ENCODE data around the gene AFG3L2.
A peak's percentile ranks its signal among the peaks of the same experiment; 100 is the strongest.

Gene AFG3L2

DNA sequence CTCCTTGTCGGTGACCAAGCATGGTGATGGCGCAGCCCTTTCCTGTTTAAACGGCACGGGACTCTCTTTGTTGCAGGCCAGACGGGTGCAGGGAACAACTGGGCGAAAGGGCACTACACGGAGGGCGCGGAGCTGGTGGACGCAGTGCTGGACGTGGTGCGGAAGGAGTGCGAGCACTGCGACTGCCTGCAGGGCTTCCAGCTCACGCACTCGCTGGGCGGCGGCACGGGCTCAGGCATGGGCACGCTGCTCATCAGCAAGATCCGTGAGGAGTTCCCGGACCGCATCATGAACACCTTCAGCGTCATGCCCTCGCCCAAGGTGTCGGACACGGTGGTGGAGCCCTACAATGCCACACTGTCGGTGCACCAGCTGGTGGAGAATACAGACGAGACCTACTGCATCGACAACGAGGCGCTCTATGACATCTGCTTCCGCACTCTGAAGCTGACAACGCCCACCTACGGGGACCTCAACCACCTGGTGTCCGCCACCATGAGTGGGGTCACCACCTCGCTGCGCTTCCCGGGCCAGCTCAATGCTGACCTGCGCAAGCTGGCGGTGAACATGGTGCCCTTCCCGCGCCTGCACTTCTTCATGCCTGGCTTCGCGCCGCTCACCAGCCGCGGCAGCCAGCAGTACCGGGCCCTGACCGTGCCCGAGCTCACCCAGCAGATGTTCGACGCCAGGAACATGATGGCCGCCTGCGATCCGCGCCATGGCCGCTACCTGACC lies 51.9 kb downstream of the AFG3L2 start:
- DNase-seq (ENCODE audit: low spot score): no peak

DNA sequence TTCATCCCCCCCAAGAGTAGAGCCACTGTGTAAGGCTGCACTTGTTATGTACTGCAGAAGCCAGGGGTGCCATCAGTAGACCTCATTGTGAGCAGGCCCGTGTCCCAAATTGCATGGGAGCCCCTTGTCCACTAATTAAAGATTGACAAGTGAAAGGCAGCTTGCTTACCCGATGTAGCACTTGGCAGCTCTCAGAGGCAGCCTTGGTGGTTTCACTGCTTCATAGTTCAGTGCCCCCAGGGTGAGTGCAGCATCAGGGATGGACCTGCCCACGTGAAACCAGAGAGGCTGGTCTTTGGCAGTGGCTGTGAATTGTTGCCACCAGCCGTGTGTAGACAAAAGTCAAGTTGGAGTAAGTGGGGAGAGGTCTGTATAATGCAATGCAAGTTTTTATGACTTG lies 55.7 kb downstream of the AFG3L2 start:
- DNase-seq (ENCODE audit: low spot score): no peak

DNA sequence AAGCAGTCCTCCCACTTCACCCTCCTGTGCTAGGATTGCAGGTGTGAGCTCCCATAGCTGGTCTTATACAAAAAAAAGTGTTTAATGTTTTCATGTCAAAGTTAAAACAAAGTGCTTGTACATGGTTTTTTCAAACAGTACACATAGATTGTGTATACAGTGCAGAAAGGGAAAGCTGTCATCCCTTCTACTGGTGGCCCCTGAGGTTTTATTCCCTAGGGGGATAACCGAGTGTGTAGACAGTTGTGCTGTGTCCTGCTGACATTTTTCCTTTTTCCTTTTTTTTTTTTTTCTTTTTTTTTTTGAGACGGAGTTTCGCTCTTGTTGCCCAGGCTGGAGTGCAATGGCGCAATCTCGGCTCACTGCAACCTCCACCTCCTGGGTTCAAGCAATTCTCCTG lies 58.2 kb downstream of the AFG3L2 start:
- DNase-seq (ENCODE audit: low spot score): no peak

DNA sequence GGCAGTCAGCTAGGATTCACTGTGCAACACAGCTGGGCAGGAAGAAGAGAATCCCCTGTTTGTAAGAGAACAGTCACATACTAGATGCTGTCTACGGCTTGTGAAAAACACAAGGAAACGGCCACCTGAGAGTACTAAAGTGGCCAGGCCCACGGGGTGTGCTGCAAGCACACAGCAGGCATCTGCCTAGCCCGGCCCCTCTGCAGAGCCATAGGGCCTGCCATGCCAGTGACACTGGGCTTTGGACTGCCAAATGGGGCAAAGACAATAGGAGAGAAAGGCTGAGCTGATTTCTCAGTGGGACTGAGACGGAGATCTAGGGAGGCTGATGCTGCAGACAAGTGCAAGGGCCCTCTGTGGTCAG lies 58.7 kb downstream of the AFG3L2 start:
- DNase-seq (ENCODE audit: low spot score): no peak

DNA sequence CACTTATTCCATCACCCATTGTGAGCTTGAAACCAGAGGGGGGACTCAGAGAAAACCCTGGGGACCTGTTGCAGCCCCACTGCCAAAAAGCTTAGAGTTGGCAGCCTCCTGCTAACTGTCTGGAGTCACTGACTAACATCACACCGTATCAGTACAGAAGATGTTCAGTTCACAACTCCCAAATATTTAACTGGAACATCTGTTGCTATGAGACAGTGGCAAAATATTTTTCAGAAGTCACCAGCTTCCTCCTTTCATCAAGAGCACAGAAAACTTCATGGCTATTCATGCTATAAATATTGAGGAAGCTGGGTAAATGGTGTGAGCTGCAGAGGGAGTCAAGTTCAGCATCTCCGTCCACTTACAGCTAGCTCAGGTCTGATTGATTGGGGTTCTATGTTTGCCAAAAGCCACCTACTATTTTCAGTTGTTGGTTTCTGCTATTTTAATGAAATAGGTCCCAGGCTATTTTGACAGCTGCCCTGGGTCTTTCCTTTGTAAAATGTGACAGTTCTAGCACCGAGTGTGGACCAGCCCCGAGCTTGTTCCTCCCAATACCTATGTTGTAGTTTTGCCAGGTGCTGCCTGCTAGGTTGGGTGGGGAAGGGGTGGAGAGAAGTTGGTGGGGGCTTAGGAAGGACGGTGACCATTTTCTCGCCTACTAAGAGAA lies 59.2 kb downstream of the AFG3L2 start:
- DNase-seq (ENCODE audit: low spot score): no peak

DNA sequence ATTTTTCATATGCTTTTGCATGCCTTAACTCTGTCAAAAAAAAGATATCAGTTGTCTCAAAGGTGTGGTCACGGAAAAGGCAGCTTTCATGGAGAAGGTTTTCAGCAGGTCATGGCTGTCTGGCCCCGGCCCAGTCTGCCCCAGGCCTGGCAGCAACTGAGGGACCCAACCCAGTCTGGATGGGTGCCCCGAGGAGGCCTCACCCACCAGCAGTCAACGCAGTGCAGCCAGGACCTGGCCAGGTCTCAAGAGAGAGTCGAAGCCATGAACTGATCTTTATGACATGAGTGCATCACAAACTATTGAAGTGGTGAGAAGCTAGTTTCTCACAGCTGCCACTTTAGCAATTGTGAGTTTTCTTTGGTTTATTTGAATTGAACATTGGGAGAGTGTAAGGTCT lies 61.1 kb downstream of the AFG3L2 start:
- DNase-seq (ENCODE audit: low spot score): no peak

DNA sequence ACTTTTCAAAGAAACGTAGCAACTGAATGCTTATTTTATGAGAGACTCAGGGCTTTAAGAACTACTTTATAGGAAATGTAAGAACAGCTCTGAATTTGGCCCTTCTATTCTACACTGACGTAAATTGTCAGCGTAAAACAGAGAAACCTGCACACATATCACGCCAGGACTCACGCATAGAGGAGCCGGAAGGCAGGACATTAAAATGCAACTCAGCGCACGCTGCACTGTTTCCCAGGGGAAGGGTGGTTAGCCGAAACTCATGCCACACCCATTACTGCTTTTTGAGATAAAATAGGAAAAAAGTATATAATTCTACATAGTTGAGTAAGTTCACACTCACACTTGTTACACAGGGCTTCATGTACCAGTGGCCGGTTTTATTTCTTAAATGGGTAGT lies 61.5 kb downstream of the AFG3L2 start:
- DNase-seq (ENCODE audit: low spot score): no peak

DNA sequence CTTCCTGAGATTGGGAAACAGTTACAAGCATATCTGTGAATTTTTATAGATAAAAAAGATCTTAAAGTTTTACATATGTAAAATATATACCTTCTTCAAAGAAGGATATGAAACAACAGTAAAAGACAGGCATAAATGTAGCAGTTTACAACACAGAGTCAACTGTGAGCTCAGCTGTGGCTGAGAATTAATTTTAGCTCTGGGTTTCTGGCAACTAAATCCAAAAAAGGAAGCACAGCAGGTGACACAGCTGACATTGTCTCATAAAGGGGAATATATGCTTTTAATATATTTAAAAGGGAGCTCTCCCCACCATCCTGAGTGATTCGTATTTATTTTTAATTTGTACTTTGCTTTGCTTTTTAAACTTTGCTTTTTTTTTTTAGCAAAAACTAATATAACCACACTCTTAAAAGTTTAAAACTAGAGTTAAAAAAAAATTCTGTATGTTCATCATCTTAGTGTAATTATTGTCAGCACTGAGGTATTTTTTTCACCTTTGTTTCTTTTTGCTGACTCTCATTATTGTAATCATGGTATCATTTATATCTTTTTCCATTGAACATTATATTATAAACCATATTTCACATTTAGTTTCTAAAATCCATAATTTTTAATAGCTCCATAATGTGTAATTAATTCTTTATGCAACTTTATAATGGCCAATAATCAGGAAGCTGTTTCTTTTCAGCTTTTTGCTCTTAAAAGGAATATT lies 62.3 kb downstream of the AFG3L2 start:
- DNase-seq (ENCODE audit: low spot score): no peak

DNA sequence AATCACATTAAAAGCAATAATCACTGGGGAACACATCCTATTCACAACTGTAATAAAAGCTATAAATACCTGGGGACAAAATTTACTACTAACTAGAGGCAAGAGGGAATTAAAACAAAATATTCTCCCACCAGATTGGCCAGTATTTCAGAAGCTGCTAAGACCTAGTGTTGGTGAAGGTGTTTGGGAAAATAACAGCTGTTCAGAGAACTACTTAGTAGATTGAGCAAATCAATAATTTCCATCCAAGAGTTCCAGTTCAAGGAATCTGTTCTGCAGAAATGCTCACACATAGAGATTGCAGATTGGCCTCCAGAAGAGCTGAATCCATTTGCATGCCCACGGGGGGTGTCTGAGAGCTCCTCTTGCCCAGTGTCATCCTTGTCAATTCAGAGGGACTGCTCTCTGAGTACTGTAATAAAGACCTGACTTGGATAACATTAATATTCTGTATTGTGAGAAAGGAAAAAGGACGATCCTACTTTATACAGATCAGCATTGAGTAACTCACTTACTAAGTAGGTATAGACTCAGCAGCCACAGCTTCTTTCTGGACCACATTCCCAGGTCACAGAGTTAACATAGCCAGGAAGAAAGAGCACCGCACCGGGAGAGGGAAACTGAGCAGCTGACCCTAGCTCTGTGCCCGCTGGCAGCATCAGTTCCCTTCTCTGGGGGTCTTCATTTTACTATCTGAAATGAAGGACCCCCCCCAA lies 63.3 kb downstream of the AFG3L2 start:
- no peak for DNase-seq (ENCODE audit: low spot score)

DNA sequence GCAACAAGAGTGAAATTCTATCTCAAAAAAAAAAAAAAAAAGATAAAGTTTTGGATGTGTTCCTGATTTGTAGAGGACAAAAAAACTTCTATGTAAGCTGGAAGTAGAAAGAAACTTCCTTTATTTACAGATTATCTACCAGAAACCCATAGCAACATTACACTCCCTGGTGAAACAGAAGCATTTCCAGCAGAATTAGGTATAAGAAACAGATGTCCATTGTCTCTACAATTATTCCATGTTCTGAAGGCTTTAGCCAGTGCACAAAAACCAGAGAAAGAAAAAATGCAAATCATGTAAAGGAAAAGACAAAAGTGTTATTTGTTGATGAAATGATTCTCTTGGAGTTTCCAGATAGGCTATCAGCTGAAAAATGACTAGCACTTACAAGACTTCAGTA lies 64.1 kb downstream of the AFG3L2 start:
- DNase-seq (ENCODE audit: low spot score): no peak

DNA sequence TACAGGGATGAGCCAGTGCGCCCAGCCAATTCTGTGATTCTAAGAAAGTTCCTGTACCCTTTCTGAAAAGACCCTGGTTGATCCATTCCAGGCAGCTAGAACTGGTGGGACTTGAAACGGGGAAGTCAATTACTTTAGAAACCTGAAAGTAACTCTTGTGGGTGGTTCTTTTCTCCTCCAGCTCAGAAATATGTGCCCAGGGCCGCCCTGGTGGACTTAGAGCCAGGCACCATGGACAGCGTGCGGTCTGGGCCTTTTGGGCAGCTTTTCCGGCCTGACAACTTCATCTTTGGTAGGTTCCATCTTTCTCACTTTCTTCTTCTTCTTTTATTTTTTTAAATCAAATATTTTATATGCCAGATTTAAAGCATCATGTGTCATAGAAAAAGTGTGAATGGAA lies 66.3 kb downstream of the AFG3L2 start:
- DNase-seq (ENCODE audit: low spot score): no peak

DNA sequence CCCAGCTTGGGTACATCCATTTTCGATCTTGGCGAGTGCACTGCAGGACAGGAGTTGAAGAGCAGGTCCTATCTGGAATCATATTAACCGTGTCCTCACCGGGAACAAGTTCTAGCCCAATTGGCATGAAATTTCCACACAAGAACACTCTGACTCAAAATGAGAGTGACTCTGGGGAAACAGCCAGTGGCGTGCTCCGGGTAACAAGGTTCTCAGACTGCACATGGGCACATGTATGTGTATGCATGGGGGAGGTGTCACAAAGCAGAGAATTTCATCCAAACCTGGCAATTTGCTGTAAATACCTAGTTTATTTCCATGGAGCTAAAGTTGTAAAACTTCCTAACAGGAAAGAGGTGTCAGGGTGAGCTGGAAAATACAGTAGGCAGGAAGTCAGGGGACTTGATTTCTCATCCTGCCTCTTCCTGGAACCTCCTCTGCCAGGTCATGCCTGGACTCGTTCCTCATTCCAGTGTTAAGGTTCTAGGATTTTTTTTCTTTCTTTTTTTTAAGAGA lies 67.3 kb downstream of the AFG3L2 start:
- no peak for DNase-seq (ENCODE audit: low spot score)

DNA sequence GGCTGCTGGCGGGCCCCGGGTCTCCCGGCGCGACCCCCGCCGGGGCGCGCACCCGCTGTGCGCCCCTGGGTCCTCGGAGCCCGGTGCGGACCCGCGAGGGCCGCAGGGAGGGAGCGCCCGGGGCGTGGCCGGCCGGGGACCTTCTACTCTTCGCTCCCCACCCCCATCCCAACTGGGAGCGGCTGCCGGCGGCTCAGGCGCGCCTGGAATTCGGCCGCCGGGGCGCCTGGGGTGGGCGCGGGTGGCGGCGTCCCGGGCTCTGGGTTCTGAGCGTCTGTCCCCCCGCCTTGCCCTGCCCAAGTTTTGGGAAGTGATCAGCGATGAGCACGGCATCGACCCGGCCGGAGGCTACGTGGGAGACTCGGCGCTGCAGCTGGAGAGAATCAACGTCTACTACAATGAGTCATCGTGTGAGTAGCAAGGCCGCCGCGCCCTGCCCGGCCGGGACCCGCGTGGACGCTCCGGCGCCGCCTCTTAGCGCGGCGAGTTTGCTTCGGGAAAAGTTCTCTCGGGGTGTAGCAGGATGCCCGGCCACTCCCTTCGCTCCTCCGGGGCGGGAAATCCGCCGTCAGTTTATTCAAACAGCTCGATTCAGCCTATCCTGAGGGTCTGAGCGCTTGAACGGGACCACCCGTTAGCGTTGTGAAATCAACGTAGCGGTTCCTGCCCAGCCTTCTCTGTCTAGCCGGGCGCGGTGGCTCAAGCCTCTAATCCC lies 68.5 kb downstream of the AFG3L2 start:
- peak; percentile 3 for DNase-seq (ENCODE audit: low spot score)

DNA sequence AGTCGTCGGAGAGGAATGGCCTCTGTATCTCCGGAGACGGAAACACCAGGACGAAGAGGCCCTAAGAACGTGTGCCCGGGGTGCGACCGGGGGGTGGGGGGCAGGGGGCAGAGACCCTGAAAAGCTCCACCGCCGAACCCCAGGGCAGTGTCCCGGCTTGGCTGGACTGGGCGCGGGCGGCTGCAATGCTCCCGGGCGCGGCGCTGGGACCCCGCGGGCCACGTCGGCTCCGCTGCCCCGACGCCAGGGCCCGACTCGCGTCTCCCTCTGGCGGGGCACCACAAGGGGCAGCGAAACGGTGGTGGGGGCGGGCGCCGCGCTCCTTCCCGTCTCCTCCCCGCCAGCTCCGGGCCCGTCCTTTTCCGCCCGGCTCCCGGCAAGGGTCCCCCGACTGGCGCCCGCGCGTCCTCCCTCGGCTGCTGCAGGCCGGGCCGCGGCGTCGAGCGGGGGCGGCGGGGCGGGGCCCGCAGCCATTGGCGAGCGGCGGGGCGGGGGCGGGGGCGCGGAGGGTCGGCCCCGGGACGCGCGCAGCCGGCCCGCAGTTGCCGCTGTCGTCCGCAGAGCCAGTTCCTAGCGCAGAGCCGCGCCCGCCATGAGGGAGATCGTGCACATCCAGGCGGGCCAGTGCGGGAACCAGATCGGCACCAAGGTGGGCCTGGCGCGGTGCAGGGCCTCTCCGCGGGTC lies 69.2 kb downstream of the AFG3L2 start, which contains the start of gene TUBB6:
TSS of gene TUBB6 (plus strand) at position 541 of the 685 bp plus-strand sequence. CDS start at position 593, 52 bp downstream.
- no peak for DNase-seq (ENCODE audit: low spot score)

DNA sequence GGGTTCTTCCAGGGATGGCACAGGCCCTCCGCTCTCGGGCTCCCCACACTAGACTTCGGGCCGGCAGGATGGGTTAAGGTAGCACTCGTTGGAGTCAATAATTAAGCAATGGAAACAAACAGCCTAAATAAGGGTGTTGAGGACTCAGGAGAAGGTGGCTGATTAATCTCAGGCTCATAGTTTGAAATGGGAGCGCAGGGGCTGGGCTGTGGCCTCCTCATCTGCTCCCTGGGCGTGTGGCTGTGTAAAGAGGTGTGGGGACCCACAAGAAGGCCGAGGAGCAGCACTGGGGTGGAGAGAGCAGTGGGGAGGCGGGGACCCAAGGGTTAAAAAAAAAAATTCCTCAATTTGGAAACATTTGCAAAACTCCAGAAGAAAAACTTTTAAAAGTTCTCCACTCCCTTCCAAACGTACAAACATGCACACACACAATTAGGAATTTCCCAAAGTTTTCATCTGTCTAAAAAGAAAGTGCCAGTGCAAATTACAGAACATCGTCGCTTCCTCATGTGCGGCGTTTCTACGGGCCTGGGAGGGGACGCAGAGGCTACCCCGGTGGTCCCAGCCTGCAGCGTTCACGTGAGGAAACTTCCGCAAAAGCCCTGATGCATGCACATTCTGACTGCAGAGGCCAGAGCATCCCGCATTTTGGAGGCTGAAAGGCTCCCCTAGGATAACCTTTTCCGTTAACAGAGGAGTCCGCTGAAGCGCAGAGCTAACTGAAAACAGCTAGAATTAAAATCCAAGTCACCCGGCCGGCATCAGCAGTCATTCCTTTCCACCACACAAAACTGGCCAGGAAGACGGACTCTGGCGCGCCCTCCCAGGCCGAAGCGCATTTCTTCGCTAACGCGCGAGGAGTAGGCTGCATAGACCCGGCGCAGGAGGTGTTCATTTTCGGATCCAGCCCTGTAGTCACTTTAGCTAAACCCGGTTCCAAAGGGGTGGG lies 70.0 kb downstream of the AFG3L2 start:
- DNase-seq (ENCODE audit: low spot score): no peak

DNA sequence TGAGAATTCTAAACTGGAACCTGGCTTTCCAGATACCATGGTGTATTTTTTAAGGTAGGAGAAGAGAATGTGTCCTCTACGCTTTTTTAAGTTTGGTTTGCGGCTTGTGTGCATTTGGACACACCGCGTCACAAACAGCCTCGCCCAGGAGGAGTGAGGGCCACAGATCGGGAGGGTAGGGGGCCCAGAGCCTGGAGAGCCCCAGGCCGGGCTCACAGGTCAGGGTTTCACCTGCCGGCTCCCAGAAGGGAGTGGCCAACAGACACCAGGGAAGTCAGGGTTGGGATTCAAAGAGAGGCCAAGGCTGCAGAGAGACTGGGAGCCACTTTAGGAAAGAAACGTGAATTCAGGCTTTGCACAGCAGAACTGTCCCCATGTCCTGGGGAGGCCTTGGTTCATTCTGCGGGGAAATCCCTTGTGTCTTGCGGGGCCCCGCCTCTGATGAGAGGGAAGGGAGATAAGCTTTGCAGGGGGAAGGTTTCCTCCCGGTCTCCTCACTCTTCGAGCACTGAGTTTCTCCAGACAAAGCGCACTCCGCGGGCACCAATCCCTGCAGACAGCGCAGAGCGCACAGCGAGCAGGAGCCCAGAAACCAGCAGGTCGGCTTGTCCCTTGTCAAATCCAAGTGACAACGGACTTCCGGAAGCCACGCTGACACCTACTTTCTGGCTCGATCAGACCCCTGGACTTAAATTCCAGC lies 70.9 kb downstream of the AFG3L2 start:
- DNase-seq (ENCODE audit: low spot score): no peak

DNA sequence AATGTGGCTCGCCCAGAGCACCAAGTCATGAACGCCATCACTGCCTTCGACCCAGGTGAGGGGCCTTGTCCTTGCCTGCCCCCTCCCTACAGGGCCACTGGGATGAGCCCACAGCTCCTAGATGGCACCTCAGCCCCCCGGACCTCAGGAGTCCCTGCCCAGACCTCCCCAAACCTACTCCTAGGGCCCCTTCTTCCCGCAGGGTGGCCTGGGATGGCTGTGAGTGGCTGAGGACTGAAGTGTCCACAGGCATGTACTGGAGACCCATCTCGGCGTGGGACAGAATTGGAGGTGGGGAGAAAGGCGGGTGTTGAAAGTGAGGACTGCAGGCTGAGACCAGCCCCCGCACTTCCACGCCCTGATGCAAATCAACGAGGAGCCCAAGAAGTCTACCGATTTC lies 71.8 kb downstream of the AFG3L2 start:
- DNase-seq (ENCODE audit: low spot score): no peak

DNA sequence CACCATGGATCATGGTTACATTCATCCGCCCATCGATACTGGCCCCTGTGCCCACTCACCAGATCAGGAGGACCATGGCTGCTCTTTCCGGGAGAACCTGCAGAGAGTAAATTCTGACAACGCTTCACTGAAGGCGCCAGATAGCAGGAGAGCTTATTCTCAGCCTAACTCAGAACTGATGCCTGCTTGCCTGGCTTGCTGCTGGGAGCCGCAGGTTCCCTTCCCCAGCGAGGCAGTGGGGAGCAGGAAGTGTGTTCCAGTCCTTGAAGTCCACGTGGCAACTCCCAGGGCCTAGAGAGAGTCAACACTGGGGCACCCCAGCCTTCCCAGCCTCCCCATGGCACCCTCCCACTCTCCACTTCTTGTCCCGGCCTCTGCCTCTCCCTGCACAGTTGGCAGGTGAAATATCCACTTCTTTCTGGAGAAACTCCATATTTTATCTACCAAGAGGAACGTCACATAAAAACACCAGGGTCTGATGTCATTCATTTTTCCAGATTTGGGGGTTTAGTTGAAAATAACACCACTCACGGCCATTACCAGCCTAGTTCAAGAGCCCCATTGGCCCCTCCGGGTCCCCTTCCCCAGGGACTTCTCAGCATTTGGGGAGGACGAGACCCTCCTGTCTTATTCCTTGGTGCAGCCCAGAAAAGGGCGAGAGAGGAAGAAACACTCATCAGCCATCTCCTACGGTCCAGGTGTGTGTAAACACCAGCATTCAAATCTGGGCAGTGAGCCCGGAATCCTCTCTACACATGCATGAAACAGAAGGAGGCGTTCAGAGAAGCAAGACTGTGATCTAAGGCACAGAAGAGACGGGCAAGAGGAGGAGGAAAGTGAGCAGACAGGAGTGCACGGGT lies 72.4 kb downstream of the AFG3L2 start:
- no peak for DNase-seq (ENCODE audit: low spot score)

Data from CD4-positive, alpha-beta T cell treated with Interleukin-15 for 4 hours (primary cell).